PC-9 (cell line): Measurements from ENCODE around the gene SULT4A1. TPM values are rescaled to one million over a fixed set of nuclear protein-coding genes. Genes with fewer than 3 reads are reported as not detected.

Source experiments
- BruUV-seq: library from RNA; stranded (reverse); fragments of 400-500 nt; replicated peaks from 2 replicates; lab custom pipeline; 2021; lab: Mats Ljungman, UMichigan
- CTCF ChIA-PET: fragments of 300-600 bp; sonication (Branson Sonifier 250); formaldehyde crosslinking; loops from one replicate; lab custom pipeline; 2022; ENCODE audit warnings: antibody characterized with exemption; lab: Charles Lee
- POLR2A ChIA-PET: fragments of 300-600 bp; sonication (Branson Sonifier 250); formaldehyde crosslinking; loops from one replicate; lab custom pipeline; 2022; ENCODE audit warnings: antibody characterized with exemption; ENCODE audit not compliant: unreplicated experiment; lab: Charles Lee
- DNase-seq, 2 experiments: peaks; one replicate each; pipeline versions ENCODE4 v3.0.0 to v3.0.0-alpha.2; 2015 to 2022; ENCODE audit warnings: mixed read lengths in 1 of 2
- H2AFZ ChIP-seq: fragments of 200-600 bp; sonication (generic); 2 replicates; pipeline ENCODE4 v1.8.1; 2017; ENCODE audit warnings: antibody characterized with exemption
- H3F3A ChIP-seq: fragments of 200-600 bp; sonication (generic); 2 replicates; pipeline ENCODE4 v1.8.1; 2017; ENCODE audit warnings: antibody characterized with exemption, mild to moderate bottlenecking, low read depth; ENCODE audit not compliant: insufficient read depth
- H3K27ac ChIP-seq: fragments of 200-600 bp; sonication (generic); 2 replicates; pipeline ENCODE4 v1.6.1; 2016; ENCODE audit warnings: mixed run types
- H3K27me3 ChIP-seq: fragments of 200-600 bp; sonication (generic); 2 replicates; pipeline ENCODE4 v1.6.1; 2016; ENCODE audit warnings: low read depth, mixed run types; ENCODE audit not compliant: insufficient read depth
- H3K36me3 ChIP-seq: fragments of 200-600 bp; sonication (generic); 2 replicates; pipeline ENCODE4 v1.6.1; 2016; ENCODE audit warnings: low read depth, mixed run types
- H3K4me1 ChIP-seq: fragments of 200-600 bp; sonication (generic); replicated peaks from 2 replicates; pipeline ENCODE4 v1.6.1; 2016; ENCODE audit warnings: mixed run types; ENCODE audit not compliant: insufficient read depth
- H3K4me2 ChIP-seq: fragments of 200-600 bp; sonication (generic); 2 replicates; pipeline ENCODE4 v1.6.1; 2017; ENCODE audit warnings: mixed run types
- H3K4me3 ChIP-seq: fragments of 200-600 bp; sonication (generic); 2 replicates; pipeline ENCODE4 v1.6.1; 2016; ENCODE audit warnings: mixed run types
- H3K79me2 ChIP-seq: fragments of 200-600 bp; sonication (generic); 2 replicates; pipeline ENCODE4 v1.6.1; 2017; ENCODE audit warnings: low read depth, mixed run types
- H3K9me2 ChIP-seq: fragments of 200-600 bp; sonication (generic); 2 replicates; pipeline ENCODE4 v1.8.1; 2017; ENCODE audit warnings: mild to moderate bottlenecking; ENCODE audit not compliant: insufficient read depth
- H3K9me3 ChIP-seq: fragments of 200-600 bp; sonication (generic); 2 replicates; pipeline ENCODE4 v1.8.1; 2016; ENCODE audit warnings: low read depth; ENCODE audit not compliant: insufficient read depth
- H4K20me1 ChIP-seq: fragments of 200-600 bp; sonication (generic); 2 replicates; pipeline ENCODE4 v1.8.1; 2017; ENCODE audit not compliant: insufficient read depth
- CTCF ChIP-seq: fragments of 200-600 bp; sonication (generic); conservative IDR thresholded peaks from 2 replicates; pipeline ENCODE4 v1.6.1; 2017; ENCODE audit warnings: mixed run types, antibody characterized with exemption, mild to moderate bottlenecking, moderate library complexity
- EZH2 ChIP-seq: fragments of 200-600 bp; sonication (generic); IDR thresholded peaks from 2 replicates; pipeline ENCODE4 v1.8.0; 2017; ENCODE audit warnings: antibody characterized with exemption, low read depth
- intact Hi-C: fragments of 100-400 bp; cut with micrococcal nuclease; formaldehyde crosslinking; loops from one replicate; pipeline ENCODE4 v1.10.0; 2022; ENCODE audit not compliant: unreplicated experiment
- total RNA-seq: library from RNA; stranded (reverse); gene quantifications from 2 replicates; pipeline ENCODE4 v1.2.3, GENCODE V29; 2021

The SULT4A1 gene
- total RNA-seq, 1 experiment from 2014 or later = 3.4 TPM

GRCh38 chr22:43889860-43890253 is 27.5 kb upstream of the SULT4A1 start:
- Histone ChIP-seq H3K9me2 (no peaks in the 10 kb centered on the region), H2AFZ (no peak overlapping the region), H3K4me3 (no peak overlapping the region), H3K36me3 (no peaks in the 10 kb centered on the region), H3K27ac (no peak overlapping the region), H3K79me2 (no peaks in the 10 kb centered on the region), H3F3A (no peaks in the 10 kb centered on the region), H3K9me3 (no peaks in the 10 kb centered on the region), H3K27me3 (peaks cover 36% of the 10 kb centered on the region), H4K20me1 (no peaks in the 10 kb centered on the region), H3K4me1 (no peaks in the 10 kb centered on the region), H3K4me2 (no peak overlapping the region)
- peak in 1 of 2 experiments; percentile 48 for DNase-seq
- POLR2A ChIA-PET = no interaction called here
- no TSS peak for BruUV-seq
- CTCF ChIA-PET = interaction anchor here (1.0 kb wide), 1 partner anchor 56 kb away, joined by 4 read pairs; no protein-coding TSS in a partner anchor
- TF ChIP-seq CTCF (peak; percentile 52), EZH2 (no peak)
- intact Hi-C loops = loop anchor here (5.0 kb wide), 1 partner anchor 57 kb away; no protein-coding TSS in a partner anchor

- peaks cover 36% of the 10 kb centered on the region for H3K27me3 ChIP-seq
- no peaks in the 10 kb centered on the region for H3K79me2 ChIP-seq
- DNase-seq = no peak
- H3K4me3 ChIP-seq = no peak overlapping the region
- CTCF ChIA-PET = interaction anchor here (0.6 to 1.0 kb wide), 2 partner anchors 56 to 1162 kb away, joined by 4 to 5 read pairs; no protein-coding TSS in a partner anchor
- no peak overlapping the region for H3K27ac ChIP-seq
- no peaks in the 10 kb centered on the region for H3K9me2 ChIP-seq
- H3K4me1 ChIP-seq = no peaks in the 10 kb centered on the region
- POLR2A ChIA-PET = interaction anchor here (0.6 kb wide), 1 partner anchor 33 kb away, joined by 3 read pairs; no protein-coding TSS in a partner anchor
- no peaks in the 10 kb centered on the region for H3F3A ChIP-seq
- H2AFZ ChIP-seq = no peak overlapping the region
- H3K4me2 ChIP-seq = no peak overlapping the region
- intact Hi-C loops = loop anchor here (5.0 kb wide), 1 partner anchor 58 kb away; no protein-coding TSS in a partner anchor
- H3K9me3 ChIP-seq = no peaks in the 10 kb centered on the region
- no TSS peak for BruUV-seq
- TF ChIP-seq CTCF (no peak), EZH2 (no peak)
- no peaks in the 10 kb centered on the region for H3K36me3 ChIP-seq
- H4K20me1 ChIP-seq = no peaks in the 10 kb centered on the region
Observed at GRCh38 chr22:43889201-43889859, 27.0 kb upstream of the SULT4A1 start.

- Histone ChIP-seq H3K36me3 (no peaks in the 10 kb centered on the region), H3K9me2 (no peaks in the 10 kb centered on the region), H3K27me3 (peaks cover 36% of the 10 kb centered on the region), H3K4me3 (no peak overlapping the region), H2AFZ (no peak overlapping the region), H3F3A (no peaks in the 10 kb centered on the region), H4K20me1 (no peaks in the 10 kb centered on the region), H3K4me2 (no peak overlapping the region), H3K9me3 (no peaks in the 10 kb centered on the region), H3K27ac (no peak overlapping the region), H3K4me1 (no peaks in the 10 kb centered on the region), H3K79me2 (no peaks in the 10 kb centered on the region)
- POLR2A ChIA-PET = interaction anchor here (0.6 kb wide), 1 partner anchor 33 kb away, joined by 3 read pairs; no protein-coding TSS in a partner anchor
- CTCF ChIA-PET = interaction anchor here (0.6 kb wide), 1 partner anchor 1162 kb away, joined by 5 read pairs; no protein-coding TSS in a partner anchor
- TF ChIP-seq CTCF = no peak
- no peak for TF ChIP-seq EZH2
- intact Hi-C loops = loop anchor here (5.0 kb wide), 1 partner anchor 59 kb away; no protein-coding TSS in a partner anchor
- no peak for DNase-seq
- no TSS peak for BruUV-seq
Observed at GRCh38 chr22:43888740-43889139, 26.4 kb upstream of the SULT4A1 start.
